ENCODE data around the gene CRACR2B.

CRACR2B gene

DNA sequence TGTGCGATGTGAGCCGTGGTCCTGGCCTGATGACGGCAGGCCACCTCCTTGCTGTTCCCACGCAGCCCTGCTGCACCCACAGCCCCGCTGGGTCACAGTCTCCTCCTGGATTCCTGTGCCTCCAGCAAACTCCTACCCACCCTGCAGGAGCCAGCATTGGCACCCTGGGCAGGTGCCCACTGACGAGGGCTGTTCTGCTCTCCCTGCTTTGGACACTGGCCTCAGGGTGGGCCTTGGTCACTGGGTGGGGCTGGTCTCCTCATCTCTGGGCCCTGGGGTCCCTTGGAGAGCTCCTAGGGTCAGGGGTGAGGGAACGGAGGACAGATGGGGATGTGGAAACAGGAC is 27.6 kb downstream of the CRACR2B start:
- DNase-seq, result no peak

DNA sequence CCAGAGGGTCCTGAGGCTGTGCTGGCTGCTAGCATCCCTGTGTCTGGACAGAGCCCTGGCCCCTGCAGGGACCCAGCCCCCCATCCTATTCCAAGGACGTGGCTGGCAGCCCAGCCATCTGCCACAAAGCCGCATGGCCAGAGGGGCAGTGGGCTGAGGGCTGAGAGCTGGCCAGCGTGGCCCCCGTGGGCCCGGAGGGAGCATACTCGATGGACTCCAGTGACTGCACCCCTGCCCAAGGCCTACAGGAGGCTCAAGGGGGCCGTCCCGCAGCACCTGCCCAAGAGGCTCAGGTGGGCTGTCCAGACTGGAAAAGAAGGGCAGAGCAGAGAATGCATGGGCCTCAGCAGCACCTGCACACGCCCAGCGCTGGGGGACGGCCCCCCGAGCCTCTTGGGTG is 28.1 kb downstream of the CRACR2B start:
- no peak for DNase-seq

DNA sequence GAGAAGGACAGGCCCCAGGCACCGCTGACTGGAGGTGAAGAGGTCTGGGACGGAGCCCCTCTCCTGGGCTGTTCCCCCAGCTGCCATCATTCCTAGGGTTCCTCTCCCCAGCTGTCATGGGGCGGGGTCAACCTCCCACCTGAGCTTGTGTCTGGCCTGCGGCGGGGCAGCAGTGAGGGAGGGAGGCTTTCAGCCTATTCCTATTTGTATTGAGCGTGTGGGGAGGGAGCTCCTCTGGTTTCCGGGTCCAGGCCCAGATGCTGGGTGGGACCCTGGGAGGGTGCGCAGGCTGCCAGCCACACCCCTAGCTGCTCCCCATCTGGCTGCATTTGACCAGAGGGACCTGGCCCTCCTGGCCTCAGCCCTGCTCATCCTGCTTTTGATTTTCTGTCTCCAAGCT is 28.7 kb downstream of the CRACR2B start:
- no peak for DNase-seq

DNA sequence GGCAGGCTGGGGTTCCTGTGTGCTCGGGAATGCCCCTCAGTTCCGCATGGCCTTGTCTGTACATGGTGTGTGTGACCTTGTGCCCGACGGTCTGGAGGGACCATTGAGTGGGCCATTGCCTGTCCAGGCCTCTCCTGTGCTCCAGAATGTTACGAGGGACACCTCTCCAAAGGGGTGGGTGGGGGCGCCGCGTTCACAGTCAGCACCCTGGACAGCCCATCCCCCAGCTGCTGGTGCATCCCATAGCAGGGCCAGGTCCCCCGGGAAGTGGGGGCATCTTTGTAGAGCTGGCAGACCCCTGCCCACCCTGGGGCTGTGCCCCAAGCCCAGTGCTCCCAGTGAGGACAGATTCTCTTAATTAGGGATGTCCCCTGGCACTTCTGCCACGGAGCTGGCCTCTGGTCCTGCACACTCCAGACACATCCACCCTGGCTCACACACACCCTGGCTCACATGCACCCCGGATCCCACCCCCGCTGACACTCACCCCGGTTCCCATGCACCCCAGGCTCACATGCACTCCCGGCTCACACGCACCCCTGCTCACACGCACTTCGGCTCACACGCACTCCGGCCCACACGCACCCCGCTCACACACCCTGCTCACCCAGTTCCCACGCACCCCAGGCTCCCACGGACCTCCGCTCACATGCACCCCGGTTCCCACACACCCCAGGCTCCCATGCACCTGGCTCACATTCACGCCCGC is 30.5 kb downstream of the CRACR2B start:
- no peak for DNase-seq

DNA sequence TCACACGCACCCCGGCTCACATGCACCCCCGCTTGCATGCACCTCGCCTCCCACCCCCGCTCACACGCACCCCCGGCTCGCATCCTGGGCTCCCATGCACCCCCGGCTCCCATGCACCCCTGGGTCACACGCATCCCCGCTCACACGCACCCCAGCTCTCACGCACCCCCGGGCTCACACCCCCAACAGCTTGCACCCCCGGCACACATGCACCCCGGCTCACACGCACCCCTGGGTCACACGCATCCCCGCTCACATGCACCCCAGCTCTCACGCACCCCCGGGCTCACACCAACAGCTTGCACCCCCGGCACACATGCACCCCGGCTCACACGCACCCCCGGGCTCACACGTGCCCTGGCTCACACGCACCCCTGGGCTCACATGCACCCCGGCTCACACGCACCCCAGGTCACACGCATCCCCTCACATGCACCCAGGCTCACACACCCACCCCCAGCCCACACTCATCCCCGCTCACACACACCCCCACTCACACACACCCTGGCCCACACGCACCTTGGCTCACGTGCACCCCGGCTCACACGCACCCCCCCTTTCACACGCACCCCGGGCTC is 31.1 kb downstream of the CRACR2B start:
- DNase-seq, result no peak

DNA sequence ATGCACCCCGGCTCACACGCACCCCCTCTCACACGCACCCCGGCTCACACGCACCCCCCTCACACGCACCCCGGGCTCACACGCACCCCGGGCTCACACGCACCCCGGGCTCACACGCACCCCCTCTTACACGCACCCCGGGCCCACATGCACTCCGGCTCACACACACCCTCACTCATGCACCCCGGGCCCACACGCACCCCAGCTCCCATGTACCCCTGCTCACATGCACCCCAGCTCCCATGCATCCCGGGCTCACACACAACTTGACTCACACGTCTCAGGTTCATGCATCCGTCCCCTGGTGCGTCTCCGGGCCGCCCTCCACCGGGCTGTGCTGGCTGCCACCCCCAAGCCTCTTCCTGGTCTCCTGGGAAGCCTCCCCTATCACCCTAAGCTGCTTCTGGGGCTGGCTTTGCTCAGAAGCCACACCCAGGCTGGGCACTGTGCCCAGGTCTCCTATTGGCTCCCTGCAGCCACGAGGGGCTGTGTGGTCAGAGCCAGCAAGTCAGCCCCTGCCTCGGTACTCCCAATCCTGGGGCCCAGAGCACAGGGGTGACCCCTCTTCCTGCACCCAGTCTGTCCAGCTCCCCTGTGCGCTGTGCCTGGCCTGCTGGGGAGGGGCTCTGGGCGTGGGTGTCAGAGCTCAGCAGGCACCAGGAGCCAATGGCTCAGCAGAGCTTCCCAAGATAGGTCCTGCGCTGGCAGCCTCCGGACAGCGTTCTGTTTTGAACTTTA is 31.8 kb downstream of the CRACR2B start:
- no peak for DNase-seq

DNA sequence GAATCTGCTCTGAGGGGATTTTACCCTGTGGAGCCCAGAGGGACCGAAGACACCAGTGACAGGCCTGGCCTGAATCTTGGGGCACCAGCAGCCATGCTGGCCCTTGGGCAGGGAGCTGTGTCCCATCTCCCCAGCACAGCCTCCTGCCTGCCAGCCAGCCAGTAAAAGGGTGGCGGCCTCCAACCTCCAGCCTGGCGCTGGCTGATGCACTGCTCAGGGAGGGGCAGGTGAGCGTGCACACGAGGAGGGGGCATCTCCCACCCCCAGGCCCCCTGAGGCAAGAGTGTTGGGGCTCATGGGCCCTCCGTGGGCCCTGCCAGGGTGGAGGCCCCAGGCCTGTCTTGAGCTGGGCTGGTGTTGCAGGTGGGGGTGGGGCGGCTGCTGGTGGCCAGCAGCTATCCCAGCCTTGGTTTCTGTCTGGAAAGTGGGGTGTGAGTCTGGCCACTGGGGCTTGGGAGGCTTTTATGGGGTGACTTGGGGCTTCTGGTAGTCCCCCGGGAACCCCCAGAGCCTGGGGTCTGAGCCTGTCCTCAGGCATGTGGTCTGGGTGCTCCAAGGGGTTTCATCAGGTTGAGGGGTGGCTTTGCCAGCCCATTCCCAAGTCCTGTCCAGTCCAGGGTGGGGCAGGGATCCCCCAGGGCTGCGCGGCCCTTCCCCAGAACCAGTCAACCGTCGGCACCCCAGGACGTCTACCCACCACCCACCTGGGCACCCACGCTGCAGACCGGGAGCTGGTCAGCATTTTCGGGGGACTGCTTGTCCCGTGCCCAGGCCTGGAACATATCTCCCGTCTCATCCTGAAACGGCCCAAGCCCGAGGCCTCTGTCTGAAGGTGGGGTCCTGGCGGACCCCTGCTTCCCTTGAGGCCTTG is 32.8 kb downstream of the CRACR2B start:
- DNase-seq, result no peak

DNA sequence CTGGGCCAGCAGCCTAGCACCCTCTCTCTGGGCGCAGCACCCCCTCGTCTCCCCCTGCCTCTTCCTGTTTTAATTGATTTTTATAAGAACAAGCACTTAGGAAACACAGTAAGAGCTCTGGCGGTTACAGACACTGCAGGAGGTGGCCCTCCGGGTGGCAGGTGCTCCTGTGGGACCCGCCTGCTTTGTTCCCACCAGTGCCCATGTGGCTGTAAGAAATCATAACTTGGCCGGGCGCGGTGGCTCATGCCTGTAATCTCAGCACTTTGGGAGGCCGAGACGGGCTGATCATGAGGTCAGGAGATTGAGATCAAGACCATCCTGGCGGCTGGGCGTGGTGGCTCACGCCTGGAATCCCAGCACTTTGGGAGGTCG is 33.4 kb downstream of the CRACR2B start:
- DNase-seq, result no peak

DNA sequence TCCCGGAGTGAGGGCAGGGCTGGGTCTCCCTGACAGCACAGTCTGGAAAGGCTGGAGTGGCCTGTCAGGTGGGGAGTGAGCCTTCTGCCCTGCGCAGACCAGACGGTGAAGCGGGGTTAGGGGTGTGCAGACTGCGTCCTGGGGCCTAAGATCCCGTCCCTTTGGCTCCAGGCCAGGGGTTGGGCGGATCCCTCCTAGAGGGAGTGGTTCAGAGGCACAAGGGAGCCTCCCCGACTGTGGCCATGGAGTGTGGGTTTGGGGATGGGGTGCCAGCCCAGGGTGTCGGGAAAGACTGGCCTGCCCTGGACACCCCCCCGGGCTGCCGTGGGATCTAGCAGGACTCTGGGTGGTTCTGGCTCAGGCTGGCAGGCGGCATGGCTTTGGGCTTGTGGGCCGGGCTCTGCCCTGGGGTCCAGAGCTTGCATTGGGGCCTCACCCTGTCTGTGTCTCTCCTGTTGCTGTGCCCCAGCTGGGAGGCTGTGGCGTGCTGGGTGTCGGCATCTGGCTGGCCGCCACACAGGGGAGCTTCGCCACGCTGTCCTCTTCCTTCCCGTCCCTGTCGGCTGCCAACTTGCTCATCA is 34.5 kb downstream of the CRACR2B start:
- DNase-seq, result no peak

DNA sequence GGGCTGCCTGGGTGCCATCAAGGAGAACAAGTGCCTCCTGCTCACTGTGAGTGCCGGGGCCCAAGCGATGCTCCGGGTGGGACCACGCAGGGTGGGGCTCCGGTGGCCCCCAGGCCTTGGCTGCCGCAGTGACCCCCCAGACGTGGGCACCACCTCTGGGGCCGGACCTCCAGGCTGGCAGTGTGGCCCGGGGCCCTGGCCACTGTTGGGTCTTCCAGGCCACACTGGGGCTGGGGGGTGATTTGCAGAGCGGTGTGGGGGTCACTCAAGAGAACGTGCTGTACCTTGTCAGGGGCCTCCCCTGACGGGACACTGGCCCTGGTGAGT is 34.9 kb downstream of the CRACR2B start:
- no peak for DNase-seq

DNA sequence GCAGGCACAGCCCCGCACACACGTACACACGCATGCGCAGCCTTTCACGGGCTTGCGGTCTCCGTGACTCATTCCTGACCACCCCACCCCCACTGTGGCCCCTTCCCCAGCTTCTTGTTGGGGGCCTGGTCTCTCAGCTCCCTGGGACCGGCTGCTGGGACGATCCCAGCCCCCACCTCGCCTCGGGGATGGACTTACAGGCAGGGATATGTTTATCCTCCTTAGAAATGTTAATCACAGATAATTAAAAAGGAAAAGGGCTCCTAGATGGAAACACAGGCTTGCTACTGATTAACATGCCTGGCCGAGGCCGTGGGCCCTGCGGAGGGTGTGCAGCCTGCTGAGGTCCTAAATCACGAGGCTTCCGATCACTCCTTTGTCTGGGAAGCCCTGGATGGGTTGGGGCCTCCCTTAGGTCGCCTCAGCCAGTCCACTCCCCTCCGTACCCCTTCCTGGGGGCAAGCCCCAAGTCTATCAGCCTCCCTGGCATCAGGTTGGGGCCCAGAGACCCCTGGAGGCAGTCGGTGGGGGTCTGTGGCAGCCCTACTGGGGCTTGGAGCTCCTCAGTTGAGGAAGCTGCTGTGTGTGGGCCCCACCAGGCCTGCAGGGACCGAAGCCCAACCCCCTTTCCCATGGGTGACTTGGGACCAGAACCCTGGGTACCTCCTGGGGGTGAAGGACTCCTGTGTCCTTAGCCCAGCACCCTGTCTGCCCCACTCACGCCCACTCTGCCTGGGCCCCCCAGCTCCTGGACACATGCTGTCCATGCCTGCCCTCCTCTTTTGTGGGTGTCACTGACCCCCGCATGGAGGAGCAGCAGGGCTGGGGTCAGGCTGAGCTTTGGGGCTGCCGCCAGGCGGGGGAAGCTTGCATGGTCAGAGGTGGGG is 35.5 kb downstream of the CRACR2B start:
- DNase-seq, result no peak

DNA sequence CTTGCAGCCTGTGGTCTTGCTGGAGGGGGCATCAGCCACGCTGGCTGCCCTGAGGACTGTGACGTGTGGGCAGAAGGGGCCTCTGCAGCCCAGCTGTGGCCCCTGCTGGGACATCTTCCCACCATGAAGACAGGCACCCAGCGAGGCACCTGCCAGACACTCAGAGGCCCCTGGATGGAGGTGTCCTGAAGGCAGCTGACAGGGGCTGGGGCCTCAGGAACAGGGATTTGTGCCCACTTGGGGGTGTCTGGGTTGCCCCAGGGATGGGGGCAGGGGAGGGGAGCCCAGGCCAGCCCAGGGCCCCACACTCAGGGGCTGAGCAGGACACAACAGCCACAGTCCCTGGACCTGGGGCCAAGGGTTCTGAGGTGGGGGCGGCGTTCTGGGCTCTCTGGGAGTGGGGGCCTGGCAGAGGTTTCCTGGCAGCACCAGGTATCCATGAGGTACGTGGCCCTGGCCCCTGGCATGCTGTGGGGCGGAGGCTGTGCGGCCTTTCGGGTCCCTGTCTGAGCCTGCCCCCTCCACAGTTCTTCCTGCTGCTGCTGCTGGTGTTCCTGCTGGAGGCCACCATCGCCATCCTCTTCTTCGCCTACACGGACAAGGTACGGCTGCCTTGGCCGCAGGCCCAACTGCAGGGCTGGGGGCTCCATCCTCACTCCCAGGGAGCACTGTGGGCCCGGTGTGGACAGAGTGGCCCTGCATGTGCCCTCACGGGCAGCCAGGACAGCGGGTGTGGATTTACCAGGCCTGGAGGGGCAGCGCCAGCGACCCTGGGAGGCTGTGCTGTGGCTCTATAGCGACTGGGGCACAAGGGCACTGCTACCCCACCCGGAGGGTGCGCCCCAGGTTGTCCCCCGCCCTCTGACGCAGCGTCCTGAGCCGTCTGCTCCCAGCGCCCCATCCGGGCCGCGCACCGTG is 36.5 kb downstream of the CRACR2B start:
- no peak for DNase-seq

DNA sequence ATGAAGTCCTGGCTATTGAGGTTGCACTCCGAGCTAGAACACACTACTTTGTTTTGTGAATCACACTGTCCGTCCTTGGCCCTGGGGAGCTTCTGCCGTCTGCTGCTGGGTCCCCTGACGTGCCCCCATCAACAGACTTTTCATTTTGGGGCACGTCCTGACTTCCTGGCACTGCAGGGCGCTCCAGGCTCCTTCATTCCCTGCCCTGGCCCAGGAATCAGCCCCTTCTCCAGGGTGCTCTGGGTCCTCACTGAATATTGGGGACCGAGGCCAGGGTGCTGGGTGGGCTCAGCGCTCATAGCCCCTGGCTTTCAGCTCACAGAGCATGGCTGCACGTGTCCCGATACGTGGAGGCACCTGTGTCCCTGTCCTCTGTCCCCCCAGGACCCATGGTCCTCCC is 37.2 kb downstream of the CRACR2B start:
- DNase-seq, result no peak

DNA sequence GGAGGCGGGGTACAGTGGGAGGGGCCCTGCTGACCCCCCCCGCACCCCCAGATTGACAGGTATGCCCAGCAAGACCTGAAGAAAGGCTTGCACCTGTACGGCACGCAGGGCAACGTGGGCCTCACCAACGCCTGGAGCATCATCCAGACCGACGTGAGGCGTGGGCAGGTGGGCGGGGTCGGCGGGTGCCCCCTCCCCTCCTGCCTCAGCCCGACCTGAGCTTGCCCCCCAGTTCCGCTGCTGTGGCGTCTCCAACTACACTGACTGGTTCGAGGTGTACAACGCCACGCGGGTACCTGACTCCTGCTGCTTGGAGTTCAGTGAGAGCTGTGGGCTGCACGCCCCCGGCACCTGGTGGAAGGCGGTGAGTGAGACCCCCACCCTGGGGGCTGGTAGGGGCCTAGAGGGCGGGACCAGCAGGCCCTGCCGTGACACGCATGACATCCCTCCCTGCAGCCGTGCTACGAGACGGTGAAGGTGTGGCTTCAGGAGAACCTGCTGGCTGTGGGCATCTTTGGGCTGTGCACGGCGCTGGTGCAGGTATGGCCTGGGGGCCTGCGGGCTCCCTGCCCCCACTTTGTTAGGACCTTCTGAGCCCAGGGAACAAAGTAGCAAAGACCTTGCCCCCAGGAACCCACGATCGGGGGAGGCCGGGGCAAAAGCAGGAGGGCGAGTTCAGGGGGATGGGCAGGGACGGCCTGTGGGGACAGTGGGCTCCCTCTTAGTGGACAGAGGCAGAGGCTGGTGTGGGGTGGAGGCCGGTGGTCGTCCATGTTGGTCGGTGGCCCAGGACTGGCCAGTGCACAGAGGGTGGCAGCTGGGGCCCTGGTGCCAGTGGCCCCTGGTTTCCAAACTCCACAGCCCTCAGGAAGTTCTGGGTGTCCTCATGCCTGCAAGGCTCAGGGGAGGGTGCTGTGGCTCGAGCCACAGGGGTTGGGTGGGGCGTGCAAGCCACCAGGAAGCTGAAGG is 38.0 kb downstream of the CRACR2B start:
- DNase-seq, result no peak

DNA sequence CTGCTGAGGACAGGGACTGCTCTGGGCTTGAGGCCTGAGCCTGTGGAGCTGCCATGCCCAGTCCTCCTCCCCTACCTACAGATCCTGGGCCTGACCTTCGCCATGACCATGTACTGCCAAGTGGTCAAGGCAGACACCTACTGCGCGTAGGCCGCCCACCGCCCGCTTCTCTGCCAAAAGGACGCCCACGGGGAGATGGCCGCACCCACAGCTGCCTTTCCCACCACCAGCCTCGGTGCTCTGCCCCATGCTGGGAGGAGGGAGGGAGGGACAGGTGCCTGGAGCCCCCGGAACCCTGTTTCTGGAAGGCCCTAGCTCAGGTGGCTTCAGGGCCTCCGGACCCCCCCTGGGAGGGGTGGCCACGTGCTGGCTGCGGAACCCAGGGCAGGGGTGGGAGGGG is 38.8 kb downstream of the CRACR2B start:
- no peak for DNase-seq

DNA sequence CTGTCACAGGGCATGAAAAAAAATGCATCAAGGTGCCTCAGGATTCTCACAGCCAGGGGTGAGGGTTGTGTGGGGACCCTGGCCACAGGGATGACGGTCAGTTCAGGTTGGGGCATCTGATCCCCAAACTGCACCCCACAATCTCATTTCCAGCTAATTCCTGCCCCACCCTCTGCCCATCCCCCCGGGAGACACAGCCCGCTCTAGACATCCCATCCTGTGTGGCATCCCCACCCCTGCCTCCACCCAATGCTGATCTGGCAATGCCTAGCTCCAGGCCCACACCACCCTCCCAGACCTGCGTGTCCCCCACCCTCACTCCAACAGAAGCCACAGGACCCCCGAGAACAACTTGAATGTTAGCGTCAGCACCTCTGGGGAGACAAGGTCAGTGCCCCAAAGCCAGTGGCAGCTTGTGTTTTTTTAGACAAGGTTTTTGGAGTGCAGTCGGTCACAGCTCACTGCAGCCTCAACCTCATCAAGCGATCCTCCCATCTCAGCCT is 40.2 kb downstream of the CRACR2B start:
- no peak for DNase-seq

DNA sequence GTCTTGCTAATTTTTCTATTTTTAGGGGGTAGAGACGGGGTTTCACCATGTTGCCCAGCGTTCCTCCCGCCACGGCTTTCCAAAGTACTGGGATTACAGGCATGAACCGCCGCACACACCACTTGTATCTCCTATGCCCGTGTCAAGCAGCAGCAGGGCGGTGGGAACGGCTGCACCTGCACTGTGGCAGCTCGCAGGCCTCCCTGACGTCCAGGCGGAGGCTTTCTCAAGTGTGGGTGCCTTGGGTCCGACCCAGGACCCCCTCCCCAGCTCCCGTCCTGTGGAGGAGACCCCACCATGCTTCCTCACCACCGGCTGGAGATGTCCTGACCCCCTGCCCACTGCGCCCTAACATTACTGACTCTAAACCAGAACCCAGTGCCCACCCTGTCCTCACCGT is 40.7 kb downstream of the CRACR2B start:
- DNase-seq, result no peak

DNA sequence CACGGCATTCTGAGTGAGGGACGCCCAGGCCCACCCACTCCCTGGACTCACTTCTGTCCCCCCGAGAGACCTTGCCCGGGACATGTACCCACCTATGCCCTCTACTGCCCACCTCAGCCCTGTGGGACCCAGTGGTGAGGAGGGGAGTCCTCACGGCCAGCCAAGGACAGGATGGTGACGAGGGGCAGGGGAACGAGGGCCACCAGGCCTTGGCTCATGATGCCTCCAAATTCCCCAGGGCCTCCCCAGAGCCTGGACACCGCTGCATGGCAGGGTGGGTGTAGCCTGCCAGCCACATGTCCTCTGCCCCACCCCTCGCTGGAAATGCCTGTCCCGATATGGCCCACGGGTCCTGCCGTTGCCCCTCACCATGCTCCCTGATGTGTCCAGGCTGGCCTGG is 41.1 kb downstream of the CRACR2B start:
- no peak for DNase-seq

DNA sequence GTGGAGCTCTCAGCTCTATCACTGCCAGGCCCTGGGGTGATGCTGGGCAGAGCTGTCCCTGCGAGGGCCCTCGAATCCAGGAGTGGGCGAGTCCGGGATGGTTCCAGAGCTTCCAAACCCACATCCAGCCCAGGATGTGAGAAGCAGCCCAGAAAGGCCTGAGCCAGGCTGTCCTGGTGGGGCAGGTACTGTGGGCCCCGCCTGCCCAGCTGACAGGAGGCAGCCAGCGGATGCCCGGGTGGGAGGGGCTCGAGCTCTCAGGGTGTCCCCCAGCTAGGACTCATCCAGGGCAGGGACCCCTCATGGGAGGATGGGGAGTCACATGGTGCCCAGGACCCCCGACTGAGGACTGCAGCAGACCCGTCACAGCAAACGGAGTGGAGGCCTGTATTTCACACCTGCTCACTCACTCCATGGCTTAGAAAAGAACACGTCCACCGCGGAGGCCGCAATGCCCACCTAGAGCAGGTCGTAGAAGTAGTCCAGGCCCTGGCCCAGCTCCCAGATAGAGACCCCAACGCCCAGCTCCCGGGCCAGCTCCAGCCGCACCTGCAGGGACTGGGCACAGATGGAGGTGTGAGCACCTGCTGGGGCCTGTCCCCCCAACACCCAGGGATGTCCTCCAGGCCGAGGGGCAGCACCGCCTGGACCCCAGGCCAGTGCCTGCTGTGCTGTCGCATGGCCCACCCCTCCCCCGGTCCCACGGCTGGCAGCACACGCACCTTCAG is 41.8 kb downstream of the CRACR2B start:
- DNase-seq, result no peak

Data from central memory CD4-positive, alpha-beta T cell (primary cell).